DOHH2 (cell line): ENCODE measurements around the gene BTBD18.

Experiments used
- EZH2phosphoT487 ChIP-seq: fragments of 200-600 bp; sonication (generic); IDR thresholded peaks from 2 replicates; pipeline ENCODE4 v1.6.1; 2017; ENCODE audit warnings: borderline replicate concordance, mild to moderate bottlenecking, antibody characterized with exemption, low read length, moderate library complexity, mixed read lengths
- TF ChIP-seq, protein P1 (sequence below): fragments of 200-600 bp; sonication (generic); IDR thresholded peaks from one replicate; pipeline ENCODE4 v1.5.1; 2014; ENCODE audit warnings: antibody characterized with exemption, mild to moderate bottlenecking, low read depth, low read length; ENCODE audit not compliant: poor library complexity, severe bottlenecking

DNA sequence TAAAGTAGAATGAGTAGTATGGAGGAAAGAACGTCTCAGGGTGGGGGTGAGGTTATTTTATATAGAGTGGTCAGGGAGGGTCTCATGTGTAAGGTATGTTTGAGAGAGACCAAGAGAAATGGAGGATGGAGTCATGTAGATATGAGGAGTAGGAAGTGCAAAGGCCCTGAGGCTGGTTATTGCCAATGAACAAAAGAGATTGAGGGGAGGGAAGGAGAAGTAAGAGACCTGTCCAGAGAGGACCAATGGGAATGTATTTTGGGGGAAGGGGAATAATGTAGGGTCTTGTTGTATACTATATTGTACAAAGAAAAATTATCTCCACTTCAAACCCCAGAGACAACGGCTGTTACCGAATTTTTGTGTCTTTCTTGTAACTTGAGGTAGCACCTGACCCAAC lies 19.7 kb upstream of the BTBD18 start:
- TF ChIP-seq, protein P1, sequence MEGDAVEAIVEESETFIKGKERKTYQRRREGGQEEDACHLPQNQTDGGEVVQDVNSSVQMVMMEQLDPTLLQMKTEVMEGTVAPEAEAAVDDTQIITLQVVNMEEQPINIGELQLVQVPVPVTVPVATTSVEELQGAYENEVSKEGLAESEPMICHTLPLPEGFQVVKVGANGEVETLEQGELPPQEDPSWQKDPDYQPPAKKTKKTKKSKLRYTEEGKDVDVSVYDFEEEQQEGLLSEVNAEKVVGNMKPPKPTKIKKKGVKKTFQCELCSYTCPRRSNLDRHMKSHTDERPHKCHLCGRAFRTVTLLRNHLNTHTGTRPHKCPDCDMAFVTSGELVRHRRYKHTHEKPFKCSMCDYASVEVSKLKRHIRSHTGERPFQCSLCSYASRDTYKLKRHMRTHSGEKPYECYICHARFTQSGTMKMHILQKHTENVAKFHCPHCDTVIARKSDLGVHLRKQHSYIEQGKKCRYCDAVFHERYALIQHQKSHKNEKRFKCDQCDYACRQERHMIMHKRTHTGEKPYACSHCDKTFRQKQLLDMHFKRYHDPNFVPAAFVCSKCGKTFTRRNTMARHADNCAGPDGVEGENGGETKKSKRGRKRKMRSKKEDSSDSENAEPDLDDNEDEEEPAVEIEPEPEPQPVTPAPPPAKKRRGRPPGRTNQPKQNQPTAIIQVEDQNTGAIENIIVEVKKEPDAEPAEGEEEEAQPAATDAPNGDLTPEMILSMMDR = no peak
- no peak for TF ChIP-seq EZH2phosphoT487
